Measurements from ENCODE around the gene FGF4.

Gene FGF4

DNA sequence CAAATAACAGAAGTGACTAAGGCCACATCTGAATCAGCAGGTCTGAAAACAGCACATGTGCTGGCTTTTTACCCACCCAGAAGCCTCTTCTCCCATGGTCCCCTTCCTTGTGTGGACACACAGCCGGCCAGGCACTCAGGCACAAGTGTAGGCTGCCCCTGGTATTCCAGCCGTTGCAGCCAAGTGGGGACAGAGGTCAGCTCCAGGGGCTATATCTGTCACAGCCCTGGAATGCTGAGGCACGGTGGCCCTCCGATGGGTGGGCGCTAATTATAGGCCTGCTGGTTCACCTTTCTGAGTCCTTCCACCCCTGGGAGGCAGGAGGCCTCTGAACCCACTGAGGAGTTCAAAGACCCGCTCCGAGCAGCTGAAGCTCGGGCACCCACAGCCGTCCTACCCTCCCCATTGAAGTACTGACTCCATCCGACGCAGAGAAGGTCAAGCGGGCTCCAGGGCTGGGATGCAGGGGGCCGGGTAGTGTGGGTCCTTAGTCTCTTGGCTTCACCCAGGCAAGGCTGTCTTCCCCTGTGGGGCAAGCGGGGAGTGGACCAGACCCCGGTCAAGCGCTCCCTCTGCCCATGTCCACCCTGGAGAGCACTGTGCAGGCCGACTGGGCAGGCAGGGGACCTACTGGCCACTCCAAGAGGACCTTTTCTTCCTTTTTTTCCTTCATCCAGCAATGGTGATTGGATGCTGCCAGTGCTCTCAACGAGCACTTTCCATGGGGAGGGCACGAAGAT lies 29.8 kb upstream of the FGF4 start:
- no peak for DNase-seq

DNA sequence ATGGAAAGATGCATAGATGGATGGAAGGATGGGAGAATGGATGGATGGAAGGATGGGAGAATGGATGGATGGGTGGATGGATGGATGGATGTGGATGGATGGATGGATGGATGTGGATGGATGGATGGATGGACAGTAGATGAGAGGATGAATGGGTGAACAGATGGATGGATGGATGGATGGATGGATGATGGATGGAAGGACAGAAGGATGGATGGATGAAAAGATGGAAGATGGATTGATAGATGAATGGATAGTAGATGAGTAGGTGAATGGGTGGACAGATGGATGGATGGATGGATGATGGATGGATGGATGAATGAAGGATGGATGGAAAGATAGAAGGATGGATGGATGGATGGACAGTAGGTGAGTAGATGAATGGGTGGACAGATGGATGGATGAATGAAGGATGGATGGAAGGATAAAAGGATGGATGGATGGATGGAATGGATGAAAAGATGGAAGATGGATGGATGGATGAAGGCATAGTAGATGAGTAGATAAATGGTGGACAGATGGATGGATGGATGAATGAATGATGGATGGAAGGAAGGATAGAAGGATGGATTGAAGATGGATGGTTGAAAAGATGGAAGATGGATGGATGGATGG lies 28.6 kb upstream of the FGF4 start:
- DNase-seq, result no peak

DNA sequence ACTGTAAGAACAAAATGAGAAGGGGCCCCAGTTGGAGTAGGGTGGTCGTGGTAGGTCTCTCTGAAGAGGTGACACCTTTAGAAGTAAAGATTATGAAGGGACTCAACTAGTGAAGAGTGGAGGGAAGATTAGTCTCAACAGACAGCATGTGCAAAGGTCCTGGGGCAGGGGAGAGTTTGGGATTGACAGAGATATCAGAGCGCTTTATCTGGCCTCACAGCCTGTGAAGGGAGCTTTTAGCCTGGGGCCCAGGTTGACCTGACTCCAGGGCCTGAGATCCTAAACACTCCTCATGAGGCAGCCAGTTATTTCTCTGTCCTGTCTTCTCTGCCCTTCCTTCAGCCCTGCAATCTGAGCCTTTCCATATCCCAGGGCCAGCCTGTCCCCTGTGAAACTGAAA lies 27.9 kb upstream of the FGF4 start:
- no peak for DNase-seq

DNA sequence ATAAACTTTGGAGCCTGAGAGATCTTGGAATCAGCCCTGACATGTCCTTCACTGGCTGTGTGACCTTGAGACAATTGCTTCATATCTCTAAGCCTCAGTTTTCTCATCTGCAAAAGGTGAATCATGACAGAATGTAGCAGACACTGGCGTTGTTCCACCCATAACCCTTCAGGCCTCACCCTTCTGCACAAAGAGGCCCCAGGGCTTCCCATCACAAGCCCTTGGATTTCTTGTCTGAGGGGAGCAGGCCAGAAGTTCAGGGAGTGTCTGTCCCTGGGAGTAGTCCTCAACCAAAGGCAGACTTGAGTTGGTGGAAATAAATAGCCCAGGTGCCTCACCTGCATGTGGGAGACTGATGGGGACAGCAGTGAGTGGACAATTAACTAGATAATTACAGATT lies 27.4 kb upstream of the FGF4 start:
- no peak for DNase-seq

DNA sequence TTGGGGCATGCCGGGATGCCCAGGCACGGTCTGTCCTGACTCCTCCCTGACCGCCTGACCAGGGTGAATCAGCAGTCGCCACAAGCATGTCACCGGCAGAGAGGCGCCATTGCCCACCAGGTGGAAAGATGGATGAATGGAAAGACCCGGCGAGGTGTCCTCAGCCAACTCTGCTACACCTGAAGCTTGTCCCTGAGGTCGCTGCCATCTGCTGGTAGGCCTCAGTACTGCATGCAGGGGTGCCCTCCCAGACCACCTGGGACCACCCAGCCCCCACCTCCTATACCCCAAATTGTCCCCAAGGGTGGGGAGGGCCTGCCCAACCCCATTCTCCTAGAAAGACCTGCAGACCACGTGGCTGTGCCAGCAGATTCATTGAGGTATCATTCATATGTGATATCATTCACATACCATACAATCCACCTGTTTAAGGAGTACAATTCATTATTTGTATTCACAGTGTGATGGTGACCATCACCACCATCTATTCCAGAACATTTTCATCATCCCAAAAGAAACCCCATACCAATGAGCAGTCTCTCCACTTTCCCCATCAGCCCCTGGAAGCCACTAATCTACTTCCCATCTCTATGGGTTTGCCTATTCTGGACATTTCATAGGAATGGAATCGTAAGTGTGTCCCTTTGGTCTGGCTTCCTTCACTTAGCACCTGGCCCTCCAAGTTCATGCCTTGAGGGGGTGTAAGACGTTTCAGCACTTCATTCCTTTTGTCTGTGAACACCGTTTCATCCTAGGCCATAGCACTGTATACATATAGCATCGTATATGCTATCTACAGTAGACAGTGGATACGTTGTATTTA lies 26.6 kb upstream of the FGF4 start:
- DNase-seq, result peak; percentile 38 to 48

DNA sequence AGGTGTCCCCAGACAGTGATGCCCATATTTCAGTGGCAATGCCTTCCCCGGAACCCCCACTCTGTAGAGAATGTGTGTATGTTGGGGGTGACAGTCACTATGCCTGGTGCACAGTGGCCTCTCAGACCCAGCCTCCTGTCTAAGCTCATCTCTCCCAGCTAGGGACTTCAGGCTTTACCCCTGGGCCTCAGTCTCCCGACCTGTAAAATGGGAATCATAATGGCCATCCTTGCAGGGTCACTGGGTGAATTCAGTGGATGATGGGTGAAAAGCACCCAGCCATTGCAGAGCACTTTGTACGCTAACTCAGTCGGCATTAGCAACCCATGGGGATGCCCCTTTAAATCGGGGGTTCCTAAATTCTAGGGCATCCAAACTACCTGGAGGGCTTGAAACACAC lies 25.1 kb upstream of the FGF4 start:
- DNase-seq, result no peak

DNA sequence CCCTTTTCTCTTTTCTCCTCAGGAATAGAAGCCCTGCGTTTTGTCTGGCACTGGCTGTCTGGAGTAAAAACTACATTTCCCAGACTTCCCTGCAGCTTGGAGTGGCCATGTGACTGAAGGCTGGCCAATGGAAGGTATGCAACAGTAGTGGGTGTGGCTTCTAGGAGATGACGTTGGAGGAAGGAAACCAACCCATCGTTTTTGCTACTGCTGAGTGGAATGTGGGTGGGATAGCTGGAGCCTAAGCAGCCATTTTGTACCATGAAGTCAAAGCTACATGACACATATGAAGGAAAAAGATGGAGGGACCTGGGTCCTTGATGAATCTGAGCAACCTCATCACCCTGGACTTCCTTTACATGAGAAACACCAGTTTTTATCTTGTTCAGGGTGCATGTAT lies 24.4 kb upstream of the FGF4 start:
- DNase-seq, result no peak

DNA sequence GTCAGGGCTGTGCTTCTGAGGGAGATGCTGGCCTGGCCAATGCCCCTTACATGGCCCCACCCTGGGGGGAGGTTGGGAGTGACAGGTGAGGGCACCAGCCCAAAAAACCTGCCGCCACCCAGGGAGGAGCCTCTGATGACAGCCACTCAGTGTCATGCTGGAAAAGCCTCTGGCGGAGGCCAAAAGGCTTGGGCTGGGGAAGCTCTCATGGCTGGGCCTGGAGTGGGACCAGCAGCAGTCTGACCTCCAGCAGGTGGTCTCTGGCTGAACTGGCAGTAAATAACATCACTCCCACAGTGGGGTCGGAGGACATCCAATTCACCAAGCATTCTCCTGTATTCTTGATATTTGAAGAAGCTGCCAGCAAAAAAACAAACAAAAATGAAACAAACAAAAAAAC lies 24.0 kb upstream of the FGF4 start:
- no peak for DNase-seq

DNA sequence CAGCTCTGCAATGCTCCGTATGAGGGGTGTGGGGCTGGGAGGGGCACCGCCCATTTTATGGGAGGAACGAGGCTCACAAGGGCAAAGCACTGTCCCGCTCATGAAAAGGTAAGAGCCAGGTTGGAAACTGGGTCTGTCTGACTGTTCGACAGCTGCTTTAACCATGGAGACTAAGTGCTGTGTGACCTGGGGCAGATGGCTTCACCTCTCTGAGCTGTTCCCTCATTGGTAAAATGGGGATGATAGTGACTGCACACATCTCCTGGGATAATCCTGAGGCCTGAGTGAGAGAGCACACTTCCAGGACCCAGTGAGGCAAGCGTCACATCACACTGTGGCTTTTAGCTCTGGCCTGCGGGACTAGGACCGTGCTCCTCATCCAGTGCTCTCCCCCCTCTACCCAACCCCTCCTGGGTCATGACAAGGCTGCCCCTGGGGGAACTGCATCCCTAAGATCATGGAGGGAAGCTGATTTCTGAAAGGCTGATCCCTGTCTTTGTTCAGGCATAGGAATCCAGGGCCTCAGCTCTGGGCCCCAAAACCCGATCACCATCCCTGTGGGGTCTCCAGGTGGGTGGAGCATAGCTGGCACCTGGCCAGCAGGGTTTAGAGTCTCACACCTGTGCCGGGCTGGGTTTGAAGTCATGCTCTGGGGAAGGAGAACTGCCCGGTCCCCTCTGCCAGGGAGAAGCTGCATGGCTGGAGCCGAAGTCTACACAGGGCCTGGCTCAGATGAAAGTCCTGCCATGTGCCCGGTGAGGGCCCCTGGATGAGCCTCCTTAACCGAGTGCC lies 22.8 kb upstream of the FGF4 start:
- DNase-seq, result no peak

DNA sequence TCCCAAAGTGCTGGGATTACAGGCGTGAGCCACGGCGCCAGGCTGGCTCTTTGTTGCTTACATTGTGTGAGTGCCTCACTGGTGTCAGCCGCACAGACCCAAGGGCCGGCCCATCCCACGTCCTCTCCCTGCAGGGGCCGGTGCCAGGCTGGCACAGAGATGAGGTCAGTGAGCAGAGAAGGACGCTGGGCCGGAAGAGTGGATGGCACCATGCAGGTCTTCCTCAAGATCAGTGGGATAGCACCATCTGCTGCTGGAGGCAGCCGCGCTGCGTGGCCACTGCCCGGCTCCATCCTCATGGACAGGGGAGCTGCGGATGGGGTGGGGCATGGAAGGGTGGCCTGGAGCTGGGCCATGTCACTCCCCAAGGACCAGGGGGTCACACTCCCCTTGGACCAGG lies 22.0 kb upstream of the FGF4 start:
- DNase-seq, result no peak

DNA sequence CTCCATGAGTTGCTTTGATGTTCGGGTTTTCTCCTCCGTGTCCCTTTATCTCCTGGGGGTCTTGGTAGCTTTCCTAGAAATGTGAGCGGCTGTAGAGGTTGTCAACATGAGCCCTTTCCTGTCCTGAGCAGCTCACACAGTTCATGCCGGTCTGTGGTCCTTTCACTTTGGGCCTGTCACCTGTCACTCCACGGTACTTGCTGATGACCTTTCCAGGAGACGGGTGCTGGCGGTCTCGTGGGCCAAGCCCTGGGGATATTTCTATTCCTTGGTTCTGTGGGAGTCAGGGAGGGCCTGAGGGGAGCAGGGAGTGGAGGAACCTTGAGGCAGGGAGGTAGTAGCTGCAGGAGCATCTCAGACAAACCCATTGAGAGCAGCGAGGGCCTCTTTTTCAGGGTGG lies 20.9 kb upstream of the FGF4 start:
- DNase-seq, result no peak

DNA sequence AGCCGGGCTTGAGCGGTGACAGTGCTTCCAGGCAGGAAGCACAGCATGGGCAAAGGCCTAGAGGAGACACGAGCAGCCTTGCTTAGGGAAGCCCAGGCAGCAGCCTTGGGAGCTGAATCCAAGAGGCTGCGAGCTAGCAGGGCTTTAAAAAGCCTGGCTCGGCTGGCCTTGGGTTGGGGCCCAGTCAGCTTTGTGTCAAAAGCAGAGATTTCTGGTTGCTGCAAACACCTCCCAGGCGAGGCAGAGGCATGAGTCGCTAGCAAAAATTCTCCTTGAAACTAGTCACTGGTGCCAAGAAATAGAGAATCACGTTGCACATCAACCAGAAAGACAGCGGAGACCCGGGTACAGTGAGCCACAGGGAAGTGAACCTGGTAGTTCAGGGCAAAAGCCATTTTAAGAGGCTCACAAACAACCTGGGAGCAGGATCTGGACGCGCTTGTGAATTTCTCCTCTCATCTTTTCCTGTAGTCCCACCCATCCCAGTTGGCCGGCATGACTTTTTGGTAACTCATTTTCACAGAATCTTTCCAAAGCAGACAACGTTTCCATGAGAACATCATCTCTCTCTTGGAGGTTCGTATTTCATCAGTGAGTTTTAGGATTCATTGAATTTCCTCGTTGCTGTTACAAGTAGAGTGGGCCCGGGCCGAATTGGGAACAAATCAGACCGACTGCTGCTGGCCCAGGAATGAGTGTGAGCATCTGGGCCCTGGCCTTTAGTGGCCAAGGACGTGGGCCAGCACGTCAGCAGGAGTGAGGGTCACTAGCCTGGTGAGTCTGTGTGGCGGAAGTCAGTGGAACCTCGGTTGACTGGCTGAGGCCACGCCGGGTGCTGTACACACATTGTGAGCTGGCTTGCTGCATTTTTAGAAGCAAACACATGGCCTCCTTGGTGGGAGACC lies 16.4 kb upstream of the FGF4 start:
- DNase-seq, result no peak

DNA sequence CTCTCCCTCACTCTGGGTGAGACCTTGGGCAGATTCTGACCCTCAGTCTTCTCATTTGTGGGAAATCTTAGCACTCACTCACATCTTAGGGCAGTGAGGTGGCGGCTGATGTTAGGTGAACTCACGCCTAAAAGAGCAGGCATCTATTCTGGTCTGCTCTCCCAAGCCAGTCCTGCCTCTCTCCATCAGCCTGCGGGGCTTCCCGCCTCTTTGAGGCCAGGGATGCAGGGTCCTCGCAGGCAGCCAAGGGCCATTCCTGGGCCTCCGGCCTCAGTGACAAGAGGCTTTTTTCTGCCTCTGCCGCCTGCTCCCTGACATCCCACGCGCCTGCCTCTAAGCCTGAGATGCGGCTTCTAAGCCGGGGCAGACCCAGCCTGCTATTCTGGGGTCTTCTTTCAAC lies 13.8 kb upstream of the FGF4 start:
- no peak for DNase-seq

DNA sequence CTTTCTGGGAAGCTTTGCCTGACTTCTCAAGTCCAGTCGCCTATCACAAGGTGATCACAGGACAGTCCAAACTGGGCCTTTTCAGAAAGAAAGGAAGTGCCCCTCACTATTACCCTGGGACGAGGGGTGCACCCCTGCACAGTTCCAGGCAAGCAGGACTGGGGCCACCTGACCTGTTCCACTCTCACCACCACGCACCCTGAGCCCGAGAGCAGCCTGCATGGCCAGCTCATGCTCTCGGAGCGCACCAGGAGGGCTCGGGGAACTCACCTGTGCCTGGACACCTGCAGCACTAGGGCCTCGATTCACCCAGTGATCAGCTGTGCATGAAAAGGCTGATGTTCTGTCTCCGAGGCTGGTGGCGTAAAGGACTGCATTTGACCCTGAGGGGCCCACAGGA lies 12.8 kb upstream of the FGF4 start:
- DNase-seq, result no peak

DNA sequence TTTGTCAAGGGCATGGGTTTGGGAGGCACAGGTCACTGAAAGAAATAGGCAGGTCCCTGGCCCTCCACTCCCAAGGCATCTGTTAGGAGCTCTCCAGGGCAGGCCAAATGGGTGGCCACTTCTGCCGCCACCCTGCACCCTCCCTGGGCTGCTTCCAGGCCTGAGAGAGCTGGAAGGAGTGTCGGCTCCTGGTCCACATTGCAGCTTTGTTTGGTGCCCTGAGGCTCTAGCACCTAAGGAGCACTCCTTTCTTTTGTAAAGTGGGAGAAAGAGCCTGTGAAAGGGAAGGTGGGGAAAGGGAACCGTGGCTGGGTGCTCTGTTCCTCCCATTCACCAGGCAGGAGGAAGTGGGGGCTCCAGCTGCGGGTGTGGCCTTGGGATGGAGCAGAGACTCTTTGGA lies 12.3 kb upstream of the FGF4 start:
- no peak for DNase-seq

DNA sequence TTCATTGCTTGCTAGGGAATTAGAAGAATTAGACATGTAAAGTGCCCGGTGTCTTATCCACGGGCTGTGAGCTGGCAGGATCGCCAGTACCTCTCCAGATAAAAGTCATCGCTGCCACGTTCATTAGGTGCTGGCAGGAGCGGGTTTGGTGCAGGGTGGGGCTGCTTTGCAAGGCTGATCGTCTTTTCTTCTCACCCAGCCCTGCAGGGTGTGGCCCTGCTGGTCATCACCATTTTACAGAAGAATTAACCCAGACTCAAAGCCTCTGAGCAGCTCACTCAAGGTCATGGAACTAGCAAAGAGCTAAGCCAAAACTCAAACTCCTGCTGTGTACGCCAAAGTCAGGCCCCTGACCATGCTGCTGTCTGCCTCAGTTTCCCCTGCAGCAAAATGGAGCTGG lies 6.1 kb upstream of the FGF4 start:
- DNase-seq, result no peak

DNA sequence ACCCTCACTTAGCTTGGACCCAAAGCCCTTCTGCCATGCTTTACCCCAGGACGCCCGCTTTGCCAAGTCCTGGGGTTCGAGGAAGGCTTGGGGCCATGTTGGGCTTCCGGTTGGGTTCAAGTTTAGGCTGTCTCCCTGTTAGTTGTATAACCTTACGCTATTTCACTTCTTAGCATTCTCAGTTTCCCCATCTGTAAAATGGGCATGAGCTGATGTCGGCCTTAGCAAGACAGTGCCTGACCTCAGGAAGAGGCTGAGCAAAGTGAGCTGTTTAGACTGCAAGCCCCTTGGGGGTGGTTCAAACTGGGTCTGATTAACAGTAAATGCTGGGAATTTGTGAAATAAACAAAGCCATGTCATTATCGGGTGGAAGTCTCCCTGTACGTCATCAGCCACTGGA lies 3.2 kb upstream of the FGF4 start:
- no peak for DNase-seq

DNA sequence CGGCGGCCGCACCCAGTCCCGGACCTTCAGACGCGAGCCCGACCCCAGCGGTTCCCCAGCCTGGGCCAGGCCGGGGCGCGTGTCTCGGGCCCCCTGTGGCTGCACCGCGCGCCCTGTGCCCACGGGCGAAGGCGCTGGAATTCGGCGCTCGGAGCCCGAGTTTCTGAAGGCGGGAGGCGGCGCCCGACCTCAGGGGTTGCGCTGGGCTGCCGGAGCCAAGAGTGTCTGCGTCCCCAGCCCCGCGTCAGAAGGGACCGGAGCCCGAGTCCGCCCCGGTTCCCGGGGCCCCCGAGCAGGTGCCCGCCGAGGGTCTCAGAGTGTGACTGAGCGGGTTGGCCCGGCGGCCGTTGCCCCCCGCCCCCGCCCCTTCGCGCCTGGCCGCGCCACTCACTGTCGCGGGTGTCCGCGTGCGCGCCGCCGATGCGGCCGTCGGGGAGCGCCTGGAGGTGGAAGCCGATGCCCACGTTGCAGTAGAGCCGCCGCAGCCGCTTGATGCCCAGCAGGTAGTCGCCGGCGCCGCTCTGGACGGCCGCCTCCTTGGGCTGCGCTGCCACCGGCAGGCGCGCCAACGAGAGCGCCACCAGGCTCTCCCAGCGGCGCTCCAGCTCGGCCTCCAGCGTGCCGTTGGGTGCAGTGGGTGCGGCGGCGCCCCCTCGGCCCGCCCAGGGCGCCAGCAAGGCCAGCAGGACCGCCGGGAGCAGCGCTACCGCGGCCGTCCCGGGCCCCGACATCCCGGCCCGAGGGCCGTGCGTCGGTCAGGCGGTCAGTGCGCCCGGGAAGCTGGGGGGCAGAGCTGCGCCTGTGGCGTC lies 583 bp downstream of the FGF4 start:
- no peak for DNase-seq

DNA sequence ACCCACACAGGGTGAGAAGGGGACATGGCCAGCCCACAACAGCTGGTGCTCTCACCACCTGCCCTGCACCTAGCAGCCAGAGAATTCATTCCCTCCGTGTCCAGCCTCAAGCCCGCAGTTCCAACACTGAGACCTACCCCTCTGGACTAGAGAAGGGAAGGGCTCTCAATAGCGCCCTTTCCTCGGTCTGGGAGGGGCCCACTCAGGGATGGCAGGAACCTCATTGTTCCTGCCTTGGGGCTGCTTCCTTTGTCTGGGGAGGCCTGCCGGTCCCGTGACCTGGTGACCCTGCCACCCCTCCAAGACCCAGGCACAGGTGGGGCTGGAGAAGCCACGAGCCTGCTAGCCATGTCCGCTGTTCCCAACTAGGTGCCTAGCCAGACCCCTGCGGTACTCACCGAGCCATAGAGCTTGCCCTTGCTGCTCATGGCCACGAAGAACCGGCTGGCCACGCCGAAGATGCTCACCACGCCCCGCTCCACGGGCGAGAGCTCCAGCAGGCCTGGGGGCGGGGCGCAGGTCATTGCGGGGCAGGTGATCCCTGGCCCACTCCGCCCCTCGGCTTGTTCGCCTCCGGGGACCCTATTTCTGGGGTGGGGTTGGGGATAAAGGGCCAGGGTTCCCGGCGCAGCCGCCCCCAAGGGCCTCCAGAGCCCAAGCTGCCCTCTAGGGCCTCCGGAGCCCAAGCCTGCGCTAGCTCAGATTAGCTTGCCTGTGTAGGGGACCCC lies 1.4 kb downstream of the FGF4 start:
- no peak for DNase-seq

DNA sequence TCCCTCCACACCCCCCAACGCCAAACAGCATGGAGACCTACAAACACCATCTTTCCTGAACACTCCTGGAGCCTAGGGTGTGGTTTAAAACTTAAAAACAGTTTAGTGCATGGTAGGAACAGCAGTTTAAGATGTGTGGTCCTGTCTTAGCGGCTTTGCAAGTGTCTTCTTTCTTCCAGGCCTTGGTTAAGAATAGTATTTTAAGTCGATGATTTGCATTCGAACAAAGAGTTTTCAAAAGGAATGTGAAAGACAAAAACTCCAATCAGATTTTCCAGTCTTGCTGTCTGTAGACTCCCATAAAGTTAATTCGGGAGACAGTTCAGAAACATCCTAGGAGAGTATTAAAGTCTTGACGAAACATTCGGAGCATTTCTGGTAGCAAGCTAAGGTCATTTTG lies 3.7 kb downstream of the FGF4 start:
- no peak for DNase-seq

DNA sequence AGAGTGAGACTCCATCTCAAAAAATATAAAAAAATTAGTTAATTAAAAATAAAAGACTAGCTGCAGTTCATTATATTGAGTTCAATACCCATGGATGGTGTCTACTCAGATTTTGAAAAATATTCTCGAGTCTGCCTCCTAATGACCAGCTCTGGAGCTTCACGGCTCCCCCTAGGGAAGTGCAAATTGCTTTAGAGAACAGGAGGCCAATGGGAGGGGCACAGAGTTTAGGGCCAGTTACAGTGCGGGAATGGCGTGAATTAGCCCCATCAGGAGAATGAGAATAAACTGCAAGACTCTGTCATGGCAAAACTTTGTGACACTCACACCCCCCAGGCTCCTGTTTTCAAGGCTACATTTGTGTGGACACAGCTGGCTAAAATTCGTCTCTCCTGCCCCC lies 4.6 kb downstream of the FGF4 start:
- no peak for DNase-seq
